ENCODE measurements around the gene BACH2. TPM values are rescaled to one million over a fixed set of nuclear protein-coding genes. Genes with fewer than 3 reads are reported as not detected.

The BACH2 gene
- total and polyA plus RNA-seq, 2 of the 4 experiments (the other 2 are of a cell fraction) = 1.3 to 1.4 TPM

- H3K56ac ChIP-seq (ENCODE audit: extremely low read depth, insufficient read depth, low read length) = no peak overlapping the region
- peak overlapping the region; percentile 76 for H2AK9ac ChIP-seq (replicated peaks; ENCODE audit: low read depth, low read length, poor library complexity)
- WGBS, 2 experiments (ENCODE audit: extremely low coverage in 2 of 2, insufficient read length in 1 of 2) = 60% methylated on average over 1 of the region's 5 CpGs; no CpG with 5 or more reads in 1 of the 2 experiments
- H3K18ac ChIP-seq (ENCODE audit: low read depth, low read length) = no peak overlapping the region
- H3K9me1 ChIP-seq (ENCODE audit: insufficient read depth, low read length) = no peaks in the 10 kb centered on the region
- ChIA-PET POLR2A (ENCODE audit: unreplicated experiment) (no interaction called here), CTCF (interaction anchor here (1.0 kb wide), 1 partner anchor 73 kb away, joined by 6 read pairs; no protein-coding TSS in a partner anchor)
- H3K4me2 ChIP-seq (ENCODE audit: low read depth, low read length) = no peak overlapping the region
- no peak overlapping the region for H3K9ac ChIP-seq (ENCODE audit: low read depth, low read length)
- no peak overlapping the region for H3K4me3 ChIP-seq (ENCODE audit: insufficient read depth, low read depth, low read length)
- H2BK5ac ChIP-seq (ENCODE audit: low read depth, low read length, poor library complexity, severe bottlenecking) = no peak overlapping the region
- in situ Hi-C loops (cut with MboI; ENCODE audit: low sequenced_read_pairs) (no loop called here), intact Hi-C loops (cut with micrococcal nuclease) (no loop called here), dilution Hi-C loops (cut with HindIII; ENCODE audit: low sequenced_read_pairs, unreplicated experiment) (no loop called here)
- H2BK120ac ChIP-seq (ENCODE audit: low read depth, low read length) = no peak overlapping the region
- H4K20me1 ChIP-seq (ENCODE audit: insufficient read depth, low read length) = no peaks in the 10 kb centered on the region
- no peak for ATAC-seq (ENCODE audit: low read depth)
- no peak overlapping the region for H2AFZ ChIP-seq (replicated peaks; ENCODE audit: low read length, poor library complexity)
- 0 out of 2 replicates have a peak overlapping the region, but pooled peaks have one; percentile 9 for H3K14ac ChIP-seq (replicated peaks; ENCODE audit: low read depth, low read length)
- DNase-seq = no peak
- H4K8ac ChIP-seq (ENCODE audit: low read depth in 2 of 2, low read length in 2 of 2) = no peak overlapping the region
- no peak overlapping the region for H2BK15ac ChIP-seq (ENCODE audit: low read depth, low read length)
- H3K4me1 ChIP-seq (ENCODE audit: control insufficient read depth, insufficient read depth, low read length) = peaks cover 12% of the 10 kb centered on the region
- no peak overlapping the region for H2AK5ac ChIP-seq (ENCODE audit: low read depth, low read length)
- H3K36me3 ChIP-seq (ENCODE audit: control insufficient read depth, insufficient read depth, low read length) = no peaks in the 10 kb centered on the region
- no peaks in the 10 kb centered on the region for H3K79me1 ChIP-seq (ENCODE audit: low read depth in 1 of 2, low read length in 2 of 2)
- H2BK20ac ChIP-seq (ENCODE audit: low read depth, low read length) = no peak overlapping the region
- no peaks in the 10 kb centered on the region for H3K27me3 ChIP-seq (ENCODE audit: control insufficient read depth, insufficient read depth, low read length)
- H3K27ac ChIP-seq (ENCODE audit: insufficient read depth, low read length) = no peak overlapping the region
- no peaks in the 10 kb centered on the region for H3K9me3 ChIP-seq (ENCODE audit: control insufficient read depth, insufficient read depth, low read length)
- TF ChIP-seq MAZ (IDR thresholded peaks at IDR 0.05; ENCODE audit: borderline replicate concordance, low read depth, low read length) = no peak
- no peak for TF ChIP-seq RFX5 (IDR thresholded peaks at IDR 0.05; ENCODE audit: low read depth, low read length)
- no peak for TF ChIP-seq MXI1 (IDR thresholded peaks at IDR 0.05; ENCODE audit: borderline replicate concordance, low read depth, low read length)
- no peak for TF ChIP-seq NFE2L2 (IDR thresholded peaks at IDR 0.05; ENCODE audit: low read depth, low read length)
- no peak for TF ChIP-seq RCOR1 (IDR thresholded peaks at IDR 0.05; ENCODE audit: insufficient replicate concordance, low read length)
- TF ChIP-seq ELK1 (IDR thresholded peaks at IDR 0.05; ENCODE audit: borderline replicate concordance, low read depth, low read length) = no peak
- no peak for TF ChIP-seq MAFK (IDR thresholded peaks at IDR 0.05; ENCODE audit: low read depth, low read length)
- no peak for TF ChIP-seq CTCF (conservative IDR thresholded peaks at IDR 0.05; ENCODE audit: low read depth, low read length)
- no peak for TF ChIP-seq SMC3 (IDR thresholded peaks at IDR 0.05; ENCODE audit: low read depth, low read length)
- no peak for TF ChIP-seq CHD1 (IDR thresholded peaks at IDR 0.05; ENCODE audit: low read depth, low read length)
- no peak for TF ChIP-seq FOS (IDR thresholded peaks at IDR 0.05; ENCODE audit: low read depth, low read length)
- TF ChIP-seq CEBPB (IDR thresholded peaks at IDR 0.05; ENCODE audit: low read depth, low read length) = no peak
- no peak overlapping the region; the same call in 1 of the 2 replicates for H4K5ac ChIP-seq (ENCODE audit: low read depth, low read length)
- no peak overlapping the region for H3K23ac ChIP-seq (ENCODE audit: low read depth, low read length)
- peak overlapping the region; percentile 36; the same call in 1 of the 2 replicates for H3K4ac ChIP-seq (ENCODE audit: low read depth, low read length)
- BruUV-seq (replicated peaks) = no TSS peak
- no peak overlapping the region for H4K91ac ChIP-seq (ENCODE audit: insufficient read depth, low read depth, low read length)
These were observed 139.8 kb downstream of the BACH2 start for GRCh38 chr6:90156861-90157260.
